ENCODE measurements around the gene GOLGA6B. TPM values are rescaled to one million over a fixed set of nuclear protein-coding genes. Genes with fewer than 3 reads are reported as not detected.
"Not testable (repeated sequence)": the region's sequence is repeated elsewhere in the genome, so short reads cannot be mapped to it uniquely, and the experiment has no call there.

Gene GOLGA6B
- not detected for total RNA-seq (2013)
- polyA plus RNA-seq (under 1 TPM in 1 of 3 donors, not detected in 2; 0.04 TPM), polyA minus RNA-seq (not detected in 2 replicates), total RNA-seq (0.05 to 1.7 (median 0.42) reads per million in 11 experiments)

DNA sequence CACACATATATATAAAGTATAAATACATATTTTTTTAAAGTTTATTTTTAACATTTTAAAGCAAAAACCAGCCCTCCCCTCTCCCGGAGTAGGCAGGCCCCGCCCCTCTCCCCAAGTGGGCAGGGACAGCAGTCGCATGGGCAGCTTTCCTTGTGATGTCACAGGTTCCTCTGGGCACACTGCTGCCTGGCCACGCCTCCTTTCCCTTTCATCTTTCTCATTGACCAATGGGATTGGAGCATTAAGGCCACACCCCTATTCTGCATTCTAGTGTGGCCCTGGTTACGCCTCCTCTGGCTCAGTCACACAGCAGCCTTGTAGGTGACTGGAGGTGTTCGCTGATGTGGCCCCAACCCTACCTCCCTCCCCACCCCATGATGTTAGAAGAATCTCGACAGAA lies at the start of gene GOLGA6B:
TSS of gene GOLGA6B (plus strand) at position 301 of the 400 bp plus-strand sequence. CDS start at position 342, 41 bp downstream.
- H4K20me1 ChIP-seq (ENCODE audit: insufficient read depth, low read length); H3K4me3 Mint-ChIP-seq; H3K27ac Mint-ChIP-seq; H3K27me3 ChIP-seq (ENCODE audit: control insufficient read depth in 2 of 2, insufficient read depth in 2 of 2, low read length in 2 of 2); H3K4me2 ChIP-seq (replicated peaks; ENCODE audit: extremely low read depth, low read length, poor library complexity, severe bottlenecking); H3K9me3 Mint-ChIP-seq; H3K36me3 Mint-ChIP-seq; H3K9me3 ChIP-seq (replicated peaks in 1 of 2; ENCODE audit: control insufficient read depth in 1 of 2, insufficient read depth in 1 of 2, low read length in 2 of 2); intact Hi-C loops (cut with micrococcal nuclease); H3K4me1 ChIP-seq (ENCODE audit: control insufficient read depth in 1 of 2, insufficient read depth in 2 of 2, low read length in 2 of 2); H3K27ac ChIP-seq (ENCODE audit: low read depth in 1 of 2, low read length in 2 of 2); H3K79me2 ChIP-seq (ENCODE audit: insufficient read depth, low read length); H2AFZ ChIP-seq (ENCODE audit: insufficient read depth, low read depth, low read length, poor library complexity, severe bottlenecking); H3K27me3 Mint-ChIP-seq (ENCODE audit: low read depth in 3 of 3); H3K4me1 Mint-ChIP-seq; H3K36me3 ChIP-seq (replicated peaks in 1 of 2; ENCODE audit: control insufficient read depth in 1 of 2, insufficient read depth in 2 of 2, low read length in 2 of 2); H3K4me3 ChIP-seq (replicated peaks in 1 of 3; ENCODE audit: low read depth in 2 of 3, low read length in 3 of 3); H3K9ac ChIP-seq (ENCODE audit: insufficient read depth, low read length, poor library complexity, severe bottlenecking); DNase-seq: not testable (repeated sequence)
- no CpG with 5 or more reads among the region's 7 CpGs for WGBS (ENCODE audit: insufficient coverage)

DNA sequence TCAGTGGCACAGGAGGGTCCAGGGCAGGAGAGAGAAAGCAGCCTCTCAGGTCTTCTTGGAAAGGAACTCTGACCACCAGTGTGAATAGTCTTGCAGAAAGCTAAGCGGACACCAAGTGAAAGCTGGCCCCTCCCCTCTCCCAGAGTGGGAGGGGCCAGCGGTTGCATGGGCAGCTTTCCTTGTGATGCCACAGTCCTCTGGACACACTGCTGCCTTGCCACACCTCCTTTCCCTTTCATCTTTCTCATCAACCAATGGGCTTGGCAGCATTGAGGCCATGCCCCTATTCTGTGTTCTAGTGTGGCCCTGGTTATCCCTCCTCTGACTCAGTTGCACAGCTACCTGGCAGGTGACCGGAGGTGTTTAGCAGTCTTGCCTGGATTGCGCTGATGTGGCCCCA lies 49.7 kb upstream of the GOLGA6B start:
- Histone ChIP-seq H3K9me3 (replicated peaks in 1 of 2; ENCODE audit: control insufficient read depth in 1 of 2, insufficient read depth in 1 of 2, low read length in 2 of 2) (no peaks in the 10 kb centered on the region), H2AFZ (ENCODE audit: insufficient read depth, low read depth, low read length, poor library complexity, severe bottlenecking) (no peak overlapping the region), H4K20me1 (ENCODE audit: insufficient read depth, low read length) (no peaks in the 10 kb centered on the region), H3K79me2 (ENCODE audit: insufficient read depth, low read length) (no peaks in the 10 kb centered on the region), H3K27ac (ENCODE audit: low read depth in 1 of 2, low read length in 2 of 2) (no peak overlapping the region), H3K4me2 (replicated peaks; ENCODE audit: extremely low read depth, low read length, poor library complexity, severe bottlenecking) (no peak overlapping the region), H3K27me3 (ENCODE audit: control insufficient read depth in 2 of 2, insufficient read depth in 2 of 2, low read length in 2 of 2) (no peaks in the 10 kb centered on the region), H3K4me3 (replicated peaks in 1 of 3; ENCODE audit: low read depth in 2 of 3, low read length in 3 of 3) (no peak overlapping the region), H3K9ac (ENCODE audit: insufficient read depth, low read length, poor library complexity, severe bottlenecking) (no peak overlapping the region), H3K4me1 (ENCODE audit: control insufficient read depth in 1 of 2, insufficient read depth in 2 of 2, low read length in 2 of 2) (no peaks in the 10 kb centered on the region), H3K36me3 (replicated peaks in 1 of 2; ENCODE audit: control insufficient read depth in 1 of 2, insufficient read depth in 2 of 2, low read length in 2 of 2) (no peaks in the 10 kb centered on the region)
- H3K4me3 Mint-ChIP-seq: no peak overlapping the region
- peaks cover 1 to 3% (median 3%) of the 10 kb centered on the region in 3 donors for H3K27me3 Mint-ChIP-seq (ENCODE audit: low read depth in 3 of 3)
- no peak for DNase-seq
- H3K4me1 Mint-ChIP-seq: no peaks in the 10 kb centered on the region
- peaks cover 0 to 5% of the 10 kb centered on the region in 2 donors for H3K36me3 Mint-ChIP-seq
- intact Hi-C loops (cut with micrococcal nuclease): loop anchor here in 1 of 2 donors (10.0 kb wide), 1 partner anchor 70 kb away; no protein-coding TSS in a partner anchor
- TF ChIP-seq CTCF (IDR thresholded peaks at IDR 0.05): no peak
- no peaks in the 10 kb centered on the region for H3K9me3 Mint-ChIP-seq
- 100% methylated on average over 4 of the region's 4 CpGs for WGBS (ENCODE audit: insufficient coverage)
- H3K27ac Mint-ChIP-seq: no peak overlapping the region

- DNase-seq; H3K9me3 ChIP-seq (replicated peaks in 1 of 2; ENCODE audit: control insufficient read depth in 1 of 2, insufficient read depth in 1 of 2, low read length in 2 of 2); H3K27me3 Mint-ChIP-seq (ENCODE audit: low read depth in 3 of 3); H3K4me3 ChIP-seq (replicated peaks in 1 of 3; ENCODE audit: low read depth in 2 of 3, low read length in 3 of 3); H3K9me3 Mint-ChIP-seq; H3K4me1 Mint-ChIP-seq; H3K27ac Mint-ChIP-seq; H3K4me3 Mint-ChIP-seq; H3K4me1 ChIP-seq (ENCODE audit: control insufficient read depth in 1 of 2, insufficient read depth in 2 of 2, low read length in 2 of 2); H3K9ac ChIP-seq (ENCODE audit: insufficient read depth, low read length, poor library complexity, severe bottlenecking); H3K27me3 ChIP-seq (ENCODE audit: control insufficient read depth in 2 of 2, insufficient read depth in 2 of 2, low read length in 2 of 2); H3K36me3 Mint-ChIP-seq; H3K79me2 ChIP-seq (ENCODE audit: insufficient read depth, low read length); H4K20me1 ChIP-seq (ENCODE audit: insufficient read depth, low read length); H2AFZ ChIP-seq (ENCODE audit: insufficient read depth, low read depth, low read length, poor library complexity, severe bottlenecking); H3K27ac ChIP-seq (ENCODE audit: low read depth in 1 of 2, low read length in 2 of 2); H3K36me3 ChIP-seq (replicated peaks in 1 of 2; ENCODE audit: control insufficient read depth in 1 of 2, insufficient read depth in 2 of 2, low read length in 2 of 2); H3K4me2 ChIP-seq (replicated peaks; ENCODE audit: extremely low read depth, low read length, poor library complexity, severe bottlenecking): not testable (repeated sequence)
- intact Hi-C loops (cut with micrococcal nuclease): loop anchor here in 1 of 2 donors (10.0 kb wide), 1 partner anchor 67 kb away; no protein-coding TSS in a partner anchor
- WGBS (ENCODE audit: insufficient coverage): no CpG with 5 or more reads among the region's 3 CpGs
Measured at GRCh38 chr15:72608084-72608483, 46.4 kb upstream of the GOLGA6B start.

Measured in CD14-positive monocyte (primary cell).